WI38 (cell line): ENCODE data around the gene OR6T1.

Experiments used
- H3K4me3 ChIP-seq: 2 replicates; pipeline ENCODE4 v1.5.1; 2011; ENCODE audit warnings: low read depth, mild to moderate bottlenecking, control low read depth, low read length
- TF ChIP-seq, protein P1 (sequence below): IDR thresholded peaks from 2 replicates; pipeline ENCODE4 v1.5.1; 2012; ENCODE audit warnings: low read depth, mild to moderate bottlenecking, control low read depth, low read length

OR6T1 gene

DNA sequence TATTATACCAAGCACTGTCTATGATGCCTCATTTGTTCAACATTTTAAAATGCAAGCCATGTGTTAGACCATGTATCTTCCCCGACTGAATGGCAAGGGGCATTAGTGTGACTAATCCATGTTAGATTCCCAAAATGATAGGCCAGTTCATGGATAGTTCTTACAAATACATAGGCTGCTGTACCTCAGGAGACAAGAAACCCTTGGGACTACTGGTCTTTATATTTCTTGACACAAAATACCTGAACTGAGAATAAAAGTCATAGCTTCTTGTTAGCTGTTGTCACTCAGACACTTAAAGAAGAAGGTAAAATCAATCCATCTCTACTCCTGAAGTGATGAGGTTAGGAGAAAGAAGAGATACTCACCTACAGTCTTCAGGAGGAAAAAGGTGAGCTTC lies 41.8 kb downstream of the OR6T1 start, which contains the start of gene OR8D4:
TSS of gene OR8D4 (plus strand) at position 301 of the 400 bp plus-strand sequence. CDS start 4,265 bp downstream, outside the sequence.
- H3K4me3 ChIP-seq: no peak within 1 kb of the TSS
- TF ChIP-seq, protein P1, sequence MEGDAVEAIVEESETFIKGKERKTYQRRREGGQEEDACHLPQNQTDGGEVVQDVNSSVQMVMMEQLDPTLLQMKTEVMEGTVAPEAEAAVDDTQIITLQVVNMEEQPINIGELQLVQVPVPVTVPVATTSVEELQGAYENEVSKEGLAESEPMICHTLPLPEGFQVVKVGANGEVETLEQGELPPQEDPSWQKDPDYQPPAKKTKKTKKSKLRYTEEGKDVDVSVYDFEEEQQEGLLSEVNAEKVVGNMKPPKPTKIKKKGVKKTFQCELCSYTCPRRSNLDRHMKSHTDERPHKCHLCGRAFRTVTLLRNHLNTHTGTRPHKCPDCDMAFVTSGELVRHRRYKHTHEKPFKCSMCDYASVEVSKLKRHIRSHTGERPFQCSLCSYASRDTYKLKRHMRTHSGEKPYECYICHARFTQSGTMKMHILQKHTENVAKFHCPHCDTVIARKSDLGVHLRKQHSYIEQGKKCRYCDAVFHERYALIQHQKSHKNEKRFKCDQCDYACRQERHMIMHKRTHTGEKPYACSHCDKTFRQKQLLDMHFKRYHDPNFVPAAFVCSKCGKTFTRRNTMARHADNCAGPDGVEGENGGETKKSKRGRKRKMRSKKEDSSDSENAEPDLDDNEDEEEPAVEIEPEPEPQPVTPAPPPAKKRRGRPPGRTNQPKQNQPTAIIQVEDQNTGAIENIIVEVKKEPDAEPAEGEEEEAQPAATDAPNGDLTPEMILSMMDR: no peak

GRCh38 chr11:123899792-123900191 lies 43.8 kb downstream of the OR6T1 start:
- H3K4me3 ChIP-seq: no peak overlapping the region
- TF ChIP-seq, protein P1: no peak
